ENCODE measurements around the gene VAV2.

VAV2 gene

GRCh38 chr9:133864011-133864410, 128.1 kb downstream of the VAV2 start:
- Histone ChIP-seq H3K4me3 (ENCODE audit: insufficient read depth, low read length, poor library complexity, severe bottlenecking) (no peak overlapping the region), H3K9me3 (ENCODE audit: insufficient read depth, low read length) (no peaks in the 10 kb centered on the region), H3K27me3 (ENCODE audit: low read length) (no peaks in the 10 kb centered on the region), H3K27ac (ENCODE audit: low read depth, low read length) (no peak overlapping the region), H3K36me3 (ENCODE audit: low read length) (no peaks in the 10 kb centered on the region), H2AFZ (ENCODE audit: low read depth, low read length, severe bottlenecking) (no peak overlapping the region), H3K9me2 (replicated peaks; ENCODE audit: insufficient read depth, low read length) (no peaks in the 10 kb centered on the region), H4K20me1 (ENCODE audit: low read depth, low read length) (no peaks in the 10 kb centered on the region), H3K79me2 (ENCODE audit: insufficient read depth, low read length) (peaks cover 61% of the 10 kb centered on the region), H3F3A (ENCODE audit: insufficient read depth) (no peaks in the 10 kb centered on the region), H3K9ac (ENCODE audit: low read length) (no peak overlapping the region), H3K4me2 (ENCODE audit: low read depth, low read length, poor library complexity, severe bottlenecking) (no peak overlapping the region)
- no peak for TF ChIP-seq EZH2phosphoT487 (conservative IDR thresholded peaks at IDR 0.05; ENCODE audit: low read length)
- TF ChIP-seq CTCF (IDR thresholded peaks at IDR 0.05; ENCODE audit: insufficient read depth, low read length, poor library complexity, severe bottlenecking) = no peak

- no peak overlapping the region for H3K4me3 ChIP-seq (ENCODE audit: insufficient read depth, low read length, poor library complexity, severe bottlenecking)
- H3K9me3 ChIP-seq (ENCODE audit: insufficient read depth, low read length) = no peaks in the 10 kb centered on the region
- TF ChIP-seq CTCF (IDR thresholded peaks at IDR 0.05; ENCODE audit: insufficient read depth, low read length, poor library complexity, severe bottlenecking) (no peak), EZH2phosphoT487 (conservative IDR thresholded peaks at IDR 0.05; ENCODE audit: low read length) (no peak)
- no peak overlapping the region for H3K4me2 ChIP-seq (ENCODE audit: low read depth, low read length, poor library complexity, severe bottlenecking)
- no peaks in the 10 kb centered on the region for H3K9me2 ChIP-seq (replicated peaks; ENCODE audit: insufficient read depth, low read length)
- no peak overlapping the region for H3K27ac ChIP-seq (ENCODE audit: low read depth, low read length)
- no peak overlapping the region for H3K9ac ChIP-seq (ENCODE audit: low read length)
- no peak overlapping the region for H2AFZ ChIP-seq (ENCODE audit: low read depth, low read length, severe bottlenecking)
- H3K79me2 ChIP-seq (ENCODE audit: insufficient read depth, low read length) = peaks cover 57% of the 10 kb centered on the region
- no peaks in the 10 kb centered on the region for H3F3A ChIP-seq (ENCODE audit: insufficient read depth)
- H3K36me3 ChIP-seq (ENCODE audit: low read length) = no peaks in the 10 kb centered on the region
- H3K27me3 ChIP-seq (ENCODE audit: low read length) = no peaks in the 10 kb centered on the region
- H4K20me1 ChIP-seq (ENCODE audit: low read depth, low read length) = no peaks in the 10 kb centered on the region
Measured at GRCh38 chr9:133863257-133863592, 128.9 kb downstream of the VAV2 start.

- no peaks in the 10 kb centered on the region for H3K27me3 ChIP-seq (ENCODE audit: low read length)
Measured at GRCh38 chr9:133862585-133863256, 129.4 kb downstream of the VAV2 start.

More at GRCh38 chr9:133862585-133863256, 129.4 kb downstream of the VAV2 start:
- Histone ChIP-seq H4K20me1 (ENCODE audit: low read depth, low read length) (no peaks in the 10 kb centered on the region), H2AFZ (ENCODE audit: low read depth, low read length, severe bottlenecking) (no peak overlapping the region), H3K4me3 (ENCODE audit: insufficient read depth, low read length, poor library complexity, severe bottlenecking) (no peak overlapping the region), H3K79me2 (ENCODE audit: insufficient read depth, low read length) (peaks cover 52% of the 10 kb centered on the region), H3K9me2 (replicated peaks; ENCODE audit: insufficient read depth, low read length) (no peaks in the 10 kb centered on the region), H3K36me3 (ENCODE audit: low read length) (no peaks in the 10 kb centered on the region), H3K9me3 (ENCODE audit: insufficient read depth, low read length) (no peaks in the 10 kb centered on the region), H3K27ac (ENCODE audit: low read depth, low read length) (no peak overlapping the region), H3K9ac (ENCODE audit: low read length) (no peak overlapping the region), H3K4me2 (ENCODE audit: low read depth, low read length, poor library complexity, severe bottlenecking) (no peak overlapping the region), H3F3A (ENCODE audit: insufficient read depth) (no peaks in the 10 kb centered on the region)
- TF ChIP-seq CTCF (IDR thresholded peaks at IDR 0.05; ENCODE audit: insufficient read depth, low read length, poor library complexity, severe bottlenecking) = no peak
- no peak for TF ChIP-seq EZH2phosphoT487 (conservative IDR thresholded peaks at IDR 0.05; ENCODE audit: low read length)
